H1 (cell line): ENCODE data around the gene DCTN2. TPM values are rescaled to one million over a fixed set of nuclear protein-coding genes. Genes with fewer than 3 reads are reported as not detected.
"Not testable (repeated sequence)": the region's sequence is repeated elsewhere in the genome, so short reads cannot be mapped to it uniquely, and the experiment has no call there.

Experiments used
- CTCF ChIA-PET: fragments of 300-600 bp; sonication (Branson Sonifier 250); formaldehyde crosslinking; loops from one replicate; lab custom pipeline; 2021; ENCODE audit not compliant: partially characterized antibody; lab: Charles Lee
- POLR2A ChIA-PET: fragments of 300-600 bp; sonication (Branson Sonifier 250); formaldehyde crosslinking; loops from one replicate; lab custom pipeline; 2021; ENCODE audit warnings: inconsistent platforms; ENCODE audit not compliant: partially characterized antibody; lab: Charles Lee
- DNase-seq, 2 experiments: peaks; one replicate each; pipeline versions ENCODE4 v3.0.0 to v3.0.0-alpha.2; 2010 to 2022; ENCODE audit warnings: low spot score in 2 of 2, low read depth in 1 of 2, mixed read lengths in 1 of 2
- FAIRE-seq: peaks from 2 replicates; lab custom pipeline; 2011; peaks lifted over from hg19 to GRCh38; lab: Jason Lieb, UNC
- H2AFZ ChIP-seq: 2 replicates; pipeline ENCODE4 v1.8.1; 2012; ENCODE audit warnings: low read length, inconsistent platforms
- H2AK5ac ChIP-seq: 2 replicates; pipeline ENCODE4 v1.6.1; 2013; ENCODE audit warnings: low read depth, low read length
- H2BK120ac ChIP-seq: replicated peaks from 2 replicates; pipeline ENCODE3; 2013; ENCODE audit warnings: low read depth, low read length, inconsistent platforms
- H2BK12ac ChIP-seq: 2 replicates; pipeline ENCODE4 v1.6.1; 2013; ENCODE audit warnings: low read depth, low read length
- H2BK15ac ChIP-seq: 2 replicates; pipeline ENCODE4 v1.6.1; 2013; ENCODE audit warnings: low read length
- H2BK20ac ChIP-seq: 2 replicates; pipeline ENCODE4 v1.6.1; 2013; ENCODE audit warnings: low read length
- H2BK5ac ChIP-seq: 2 replicates; pipeline ENCODE4 v1.6.1; 2013; ENCODE audit warnings: low read depth, low read length
- H3K14ac ChIP-seq: 2 replicates; pipeline ENCODE4 v1.6.1; 2013; ENCODE audit warnings: inconsistent platforms; ENCODE audit not compliant: insufficient read length
- H3K18ac ChIP-seq: 2 replicates; pipeline ENCODE4 v1.6.1; 2013; ENCODE audit warnings: low read length; ENCODE audit errors: extremely low read depth
- H3K23ac ChIP-seq: 2 replicates; pipeline ENCODE4 v1.6.1; 2013; ENCODE audit warnings: inconsistent platforms; ENCODE audit not compliant: insufficient read length
- H3K23me2 ChIP-seq: 2 replicates; pipeline ENCODE4 v1.6.1; 2013; ENCODE audit warnings: low read depth, low read length
- H3K27ac ChIP-seq: 2 replicates; pipeline ENCODE4 v1.6.1; 2011; ENCODE audit warnings: low read depth, low read length, inconsistent platforms
- H3K27me3 ChIP-seq, 4 experiments: replicated peaks in 1 of 4; 1 replicate in 1 of 4; 2 replicates in 3 of 4; pipeline versions ENCODE4 v1.6.1 to v1.8.1; 2011 to 2013; ENCODE audit warnings: low read length in 3 of 4, mild to moderate bottlenecking in 3 of 4, inconsistent platforms in 2 of 4, mixed read lengths in 2 of 4, moderate library complexity in 1 of 4; ENCODE audit not compliant: control insufficient read depth in 3 of 4, insufficient read depth in 3 of 4; ENCODE audit errors: extremely low read depth in 1 of 4
- H3K36me3 ChIP-seq, 4 experiments: 2 replicates each; pipeline versions ENCODE4 v1.6.1 to v1.8.1; 2011 to 2013; ENCODE audit warnings: mild to moderate bottlenecking in 4 of 4, low read length in 3 of 4, moderate library complexity in 2 of 4, control low read depth in 1 of 4, inconsistent platforms in 1 of 4; ENCODE audit not compliant: insufficient read depth in 4 of 4, control insufficient read depth in 2 of 4
- H3K4ac ChIP-seq: replicated peaks from 2 replicates; pipeline ENCODE3; 2013; ENCODE audit warnings: low read length, low read depth, mixed read lengths, inconsistent platforms; ENCODE audit not compliant: insufficient read length
- H3K4me1 ChIP-seq, 4 experiments: replicated peaks in 1 of 4; 1 replicate in 1 of 4; 2 replicates in 3 of 4; pipeline versions ENCODE4 v1.6.1 to v1.8.1; 2011 to 2013; ENCODE audit warnings: low read length in 3 of 4, inconsistent platforms in 2 of 4, mixed read lengths in 1 of 4; ENCODE audit not compliant: insufficient read depth in 4 of 4, control insufficient read depth in 3 of 4
- H3K4me2 ChIP-seq, 2 experiments: 2 replicates each; pipeline versions ENCODE4 v1.6.1 to v1.8.1; 2011 to 2013; ENCODE audit warnings: low read depth in 2 of 2, low read length in 2 of 2, control low read depth in 1 of 2, inconsistent platforms in 1 of 2, mild to moderate bottlenecking in 1 of 2; ENCODE audit not compliant: insufficient read depth in 1 of 2
- H3K4me3 ChIP-seq, 4 experiments: fragments of 200-600, 300-600 bp in 1 of 4; sonication (generic), shearing (Covaris generic), sonication (Bioruptor Twin) in 1 of 4; 2 replicates each; pipeline versions ENCODE4 v1.5.1 to v1.8.1; 2011 to 2016; ENCODE audit warnings: low read length in 4 of 4, low read depth in 3 of 4, control low read depth in 2 of 4, inconsistent platforms in 2 of 4, mild to moderate bottlenecking in 2 of 4, mixed read lengths in 1 of 4, moderate library complexity in 1 of 4; ENCODE audit not compliant: insufficient read depth in 2 of 4; ENCODE audit errors: extremely low read depth in 1 of 4
- H3K56ac ChIP-seq: replicated peaks from 2 replicates; pipeline ENCODE3; 2013; ENCODE audit warnings: low read depth, mild to moderate bottlenecking, mixed read lengths, low read length, inconsistent platforms; ENCODE audit not compliant: insufficient read length
- H3K79me1 ChIP-seq: 2 replicates; pipeline ENCODE4 v1.6.1; 2013; ENCODE audit warnings: low read depth, low read length, control low read depth
- H3K79me2 ChIP-seq, 2 experiments: 2 replicates each; pipeline versions ENCODE4 v1.6.1 to v1.8.1; 2012 to 2013; ENCODE audit warnings: low read length in 2 of 2, mild to moderate bottlenecking in 2 of 2, inconsistent platforms in 1 of 2; ENCODE audit not compliant: insufficient read depth in 2 of 2, control insufficient read depth in 1 of 2
- H3K9ac ChIP-seq, 4 experiments: replicated peaks in 1 of 4; 1 replicate in 1 of 4; 2 replicates in 3 of 4; pipeline versions ENCODE4 v1.6.1 to v1.8.1; 2011 to 2013; ENCODE audit warnings: low read depth in 3 of 4, low read length in 3 of 4, control low read depth in 2 of 4, mild to moderate bottlenecking in 2 of 4, moderate library complexity in 2 of 4, inconsistent platforms in 1 of 4; ENCODE audit errors: extremely low read depth in 1 of 4
- H3K9me3 ChIP-seq, 2 experiments: 2 replicates each; pipeline versions ENCODE4 v1.6.1 to v1.8.1; 2012 to 2013; ENCODE audit warnings: mild to moderate bottlenecking in 2 of 2, moderate library complexity in 2 of 2, control low read depth in 1 of 2, inconsistent platforms in 1 of 2, low read depth in 1 of 2, low read length in 1 of 2, mixed read lengths in 1 of 2; ENCODE audit not compliant: insufficient read depth in 2 of 2
- H4K20me1 ChIP-seq, 2 experiments: replicated peaks in 1 of 2; 2 replicates each; pipeline versions ENCODE3 to v1.8.1; 2011 to 2013; ENCODE audit warnings: inconsistent platforms in 2 of 2, low read length in 2 of 2, mild to moderate bottlenecking in 1 of 2; ENCODE audit not compliant: insufficient read depth in 2 of 2, control insufficient read depth in 1 of 2
- H4K5ac ChIP-seq: 2 replicates; pipeline ENCODE4 v1.6.1; 2013; ENCODE audit warnings: low read length, low read depth, mixed read lengths, inconsistent platforms; ENCODE audit not compliant: insufficient read length
- H4K8ac ChIP-seq: 2 replicates; pipeline ENCODE4 v1.8.0; 2013; ENCODE audit warnings: mild to moderate bottlenecking, moderate library complexity, low read length, inconsistent platforms; ENCODE audit not compliant: insufficient read depth; ENCODE audit errors: extremely low read depth
- H4K91ac ChIP-seq: replicated peaks from 2 replicates; pipeline ENCODE3; 2013; ENCODE audit warnings: low read length, mixed read lengths, inconsistent platforms; ENCODE audit not compliant: insufficient read length
- WGBS, 2 experiments: shearing (Covaris generic) in 1 of 2; methylation state at CpG; one replicate each; pipeline versions ENCODE4 v1.1.6 to v1.1.7; 2013 to 2015; ENCODE audit warnings: low lambda C conversion rate in 2 of 2, mixed read lengths in 2 of 2, inconsistent platforms in 1 of 2, low coverage in 1 of 2, missing lambda C conversion rate in 1 of 2; ENCODE audit not compliant: insufficient replicate concordance in 2 of 2, insufficient coverage in 1 of 2, insufficient read length in 1 of 2; ENCODE audit errors: extremely low coverage in 1 of 2, missing lambda C conversion rate in 1 of 2; 5-methylcytosine and 5-hydroxymethylcytosine counted together
- polyA plus RNA-seq, 7 experiments: library from polyadenylated mRNA; depleted of rRNA in 3 of 7; stranded (reverse) in 5 of 7; unstranded in 2 of 7; fragments of >200 nt in 5 of 7; fragments of 200-250 nt in 2 of 7; gene quantifications; 1 replicate in 5 of 7; 2 replicates in 1 of 7; 4 replicates in 1 of 7; pipeline versions ENCODE4 v1.2.1 to v1.2.3, GENCODE V29; 2011 to 2013; ENCODE audit warnings: missing spikeins in 2 of 7, mixed read lengths in 2 of 7
- total RNA-seq: library from RNA; stranded (reverse); fragmentation: NEBNext Ultra II Directional; extraction: Animal tissue kit (Norgen Biotek cat#: 25700); gene quantifications from 2 replicates; pipeline ENCODE4 v1.2.1, GENCODE V29; 2021

The DCTN2 gene
- total and polyA plus RNA-seq, 2 of the 8 experiments (the other 6 are each of a cell fraction or from before 2014, with no cell fraction given): 90.3 to 91.9 TPM

DNA sequence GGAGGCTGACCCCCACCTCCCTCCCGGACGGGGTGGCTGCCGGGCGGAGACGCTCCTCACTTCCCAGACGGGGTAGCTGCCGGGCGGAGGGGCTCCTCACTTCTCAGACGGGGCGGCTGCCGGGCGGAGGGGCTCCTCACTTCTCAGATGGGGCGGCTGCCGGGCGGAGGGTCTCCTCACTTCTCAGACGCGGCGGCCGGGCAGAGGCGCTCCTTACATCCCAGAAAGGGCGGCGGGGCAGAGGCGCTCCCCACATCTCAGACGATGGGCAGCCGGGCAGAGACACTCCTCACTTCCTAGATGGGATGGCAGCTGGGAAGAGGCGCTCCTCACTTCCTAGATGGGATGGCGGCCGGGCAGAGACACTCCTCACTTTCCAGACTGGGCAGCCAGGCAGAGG lies 39.2 kb downstream of the DCTN2 start:
- H4K8ac ChIP-seq, H2AFZ ChIP-seq, CTCF ChIA-PET, H3K27ac ChIP-seq, DNase-seq, H3K4me2 ChIP-seq, H2BK120ac ChIP-seq, H3K9ac ChIP-seq, H4K20me1 ChIP-seq, H3K23ac ChIP-seq, H3K4me1 ChIP-seq, H2BK5ac ChIP-seq, H4K5ac ChIP-seq, H3K79me2 ChIP-seq, H3K56ac ChIP-seq, H3K4me3 ChIP-seq, H3K23me2 ChIP-seq, H2BK20ac ChIP-seq, H3K27me3 ChIP-seq, H3K4ac ChIP-seq, H4K91ac ChIP-seq, H3K79me1 ChIP-seq, FAIRE-seq, H3K18ac ChIP-seq, H3K14ac ChIP-seq, H2BK12ac ChIP-seq, H2BK15ac ChIP-seq, H2AK5ac ChIP-seq, H3K9me3 ChIP-seq: not testable (repeated sequence)
- POLR2A ChIA-PET: interaction anchor here (1.4 to 1.5 kb wide), 2 partner anchors 10 to 12 kb away, joined by 6 to 8 read pairs; partner anchors contain the start of gene DDIT3
- peaks cover 48 to 81% (median 71%) of the 10 kb centered on the region in 4 experiments for H3K36me3 ChIP-seq
- WGBS, 2 experiments: no CpG with 5 or more reads among the region's 28 CpGs

DNA sequence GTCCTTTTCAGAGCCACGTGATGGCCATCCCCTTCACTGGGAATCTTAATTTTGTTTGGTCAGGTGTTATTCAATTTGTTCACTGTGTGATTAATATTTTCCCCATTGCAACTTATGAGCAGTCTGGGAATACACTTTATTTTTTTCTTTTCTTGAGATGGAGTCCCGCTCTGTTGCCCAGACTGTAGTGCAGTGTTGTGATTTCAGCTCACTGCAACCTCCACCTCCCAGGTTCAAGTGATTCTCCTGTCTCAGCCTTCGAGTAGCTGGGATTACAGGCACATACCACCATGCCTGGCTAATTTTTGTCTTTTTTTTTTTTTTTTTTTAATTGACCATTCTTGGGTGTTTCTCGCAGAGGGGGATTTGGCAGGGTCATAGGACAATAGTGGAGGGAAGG lies 40.5 kb downstream of the DCTN2 start:
- H3K4me2 ChIP-seq, H2BK12ac ChIP-seq, H3K9ac ChIP-seq, H4K91ac ChIP-seq, H3K27me3 ChIP-seq, H3K14ac ChIP-seq, H3K4ac ChIP-seq, H4K8ac ChIP-seq, H3K56ac ChIP-seq, H3K23ac ChIP-seq, H3K27ac ChIP-seq, H3K9me3 ChIP-seq, H4K5ac ChIP-seq, DNase-seq, H3K4me3 ChIP-seq, H3K4me1 ChIP-seq, FAIRE-seq, H3K79me1 ChIP-seq, H2AK5ac ChIP-seq, H4K20me1 ChIP-seq, H2BK20ac ChIP-seq, H3K18ac ChIP-seq, H3K79me2 ChIP-seq, H2BK5ac ChIP-seq, H2BK15ac ChIP-seq, H3K23me2 ChIP-seq, H2AFZ ChIP-seq, H2BK120ac ChIP-seq: not testable (repeated sequence)
- WGBS, 2 experiments: 94% methylated on average over 3 of the region's 4 CpGs; no CpG with 5 or more reads in 1 of the 2 experiments
- POLR2A ChIA-PET: interaction anchor here (0.6 kb wide), 1 partner anchor 67 kb away, joined by 3 read pairs; no protein-coding TSS in a partner anchor
- H3K36me3 ChIP-seq: peaks cover 40 to 81% (median 67%) of the 10 kb centered on the region in 4 experiments
- CTCF ChIA-PET: interaction anchor here (1.1 kb wide), 1 partner anchor 12 kb away, joined by 3 read pairs; no protein-coding TSS in a partner anchor
